ENCODE measurements around the gene IMMT. TPM values are rescaled to one million over a fixed set of nuclear protein-coding genes. Genes with fewer than 3 reads are reported as not detected.

IMMT gene
- total and polyA plus RNA-seq, 2 donors (not counting 3 experiments of a cell fraction or from before 2014, with no cell fraction given) = 35.6 to 112 TPM

- TF ChIP-seq FOS (IDR thresholded peaks at IDR 0.05; ENCODE audit: borderline replicate concordance, insufficient read depth, low read length) (no peak), MYC (IDR thresholded peaks at IDR 0.05; ENCODE audit: low read depth, low read length) (no peak), GATA2 (IDR thresholded peaks at IDR 0.05; ENCODE audit: insufficient read depth, insufficient read length, low read depth, low read length) (no peak), EZH2 (IDR thresholded peaks at IDR 0.05; ENCODE audit: borderline replicate concordance, low read depth, low read length, severe bottlenecking) (no peak), JUN (IDR thresholded peaks at IDR 0.05; ENCODE audit: borderline replicate concordance, insufficient read depth, insufficient read length, low read depth) (no peak), POLR2AphosphoS5 (IDR thresholded peaks at IDR 0.05; ENCODE audit: insufficient read depth, low read depth, low read length) (no peak), CTCF (IDR thresholded peaks at IDR 0.05; ENCODE audit: extremely low read depth in 1 of 2, insufficient read depth in 1 of 2, low read depth in 1 of 2, low read length in 2 of 2) (no peak), MAX (IDR thresholded peaks at IDR 0.05; ENCODE audit: insufficient read depth, insufficient read length) (no peak)
- Histone ChIP-seq H3K4me1 (ENCODE audit: control insufficient read depth, extremely low read depth, insufficient read depth, low read length) (no peaks in the 10 kb centered on the region), H3K27me3 (ENCODE audit: control insufficient read depth in 2 of 2, insufficient read depth in 2 of 2, low read length in 2 of 2) (no peaks in the 10 kb centered on the region), H3K79me2 (ENCODE audit: control insufficient read depth, insufficient read depth, low read length) (peaks cover 33% of the 10 kb centered on the region), H3K9ac (replicated peaks; ENCODE audit: extremely low read depth, insufficient read depth, low read length) (no peak overlapping the region), H3K4me2 (ENCODE audit: insufficient read depth, low read length) (no peak overlapping the region), H3K27ac (ENCODE audit: insufficient read depth, low read depth, low read length) (no peak overlapping the region), H2AFZ (ENCODE audit: low read depth, low read length) (no peak overlapping the region), H3K36me3 (ENCODE audit: control insufficient read depth in 2 of 2, extremely low read depth in 1 of 2, insufficient read depth in 2 of 2, low read length in 2 of 2) (peaks cover 0 to 12% of the 10 kb centered on the region in 2 experiments), H3K9me1 (replicated peaks; ENCODE audit: control insufficient read depth, extremely low read depth, insufficient read depth, low read length) (no peaks in the 10 kb centered on the region), H3K4me3 (replicated peaks in 1 of 3; ENCODE audit: insufficient read depth in 1 of 3, low read depth in 1 of 3, low read length in 3 of 3) (no peak overlapping the region), H3K9me3 (replicated peaks; ENCODE audit: control insufficient read depth, insufficient read depth, low read length) (no peaks in the 10 kb centered on the region), H4K20me1 (replicated peaks; ENCODE audit: control insufficient read depth, extremely low read depth, insufficient read depth, low read length) (peaks cover 6% of the 10 kb centered on the region)
- no TSS peak for BruUV-seq (replicated peaks)
- dilution Hi-C loops (cut with MboI; ENCODE audit: extremely low pct_ligation_motif_present, low sequenced_read_pairs) = no loop called here
- ChIA-PET CTCF (interaction anchor here (1.1 kb wide), 1 partner anchor 14 kb away, joined by 3 read pairs; no protein-coding TSS in a partner anchor), POLR2A (no interaction called here)
- DNase-seq (ENCODE audit: low read depth, low spot score) (no peak), FAIRE-seq (no peak)
- intact Hi-C loops (cut with micrococcal nuclease) = no loop called here
These were observed 18.7 kb downstream of the IMMT start for GRCh38 chr2:86176597-86176996.

All from endothelial cell of umbilical vein (primary cell).